GM11168 (cell line): ENCODE results near the gene NPHP4.

Source experiments
- in situ Hi-C: fragments of 300-500 bp; cut with MboI; formaldehyde crosslinking; loops from one replicate; pipeline ENCODE4 v1.12.0; 2022; ENCODE audit warnings: low sequenced_read_pairs; ENCODE audit not compliant: unreplicated experiment

NPHP4 gene

GRCh38 chr1:5826601-5827000 lies 165.6 kb downstream of the NPHP4 start:
- in situ Hi-C loops: no loop called here

GRCh38 chr1:5822726-5823125 lies 169.5 kb downstream of the NPHP4 start:
- in situ Hi-C loops: no loop called here

GRCh38 chr1:5822266-5822665 lies 170.0 kb downstream of the NPHP4 start:
- in situ Hi-C loops: no loop called here

GRCh38 chr1:5821540-5822176 lies 170.6 kb downstream of the NPHP4 start:
- in situ Hi-C loops: no loop called here

DNA sequence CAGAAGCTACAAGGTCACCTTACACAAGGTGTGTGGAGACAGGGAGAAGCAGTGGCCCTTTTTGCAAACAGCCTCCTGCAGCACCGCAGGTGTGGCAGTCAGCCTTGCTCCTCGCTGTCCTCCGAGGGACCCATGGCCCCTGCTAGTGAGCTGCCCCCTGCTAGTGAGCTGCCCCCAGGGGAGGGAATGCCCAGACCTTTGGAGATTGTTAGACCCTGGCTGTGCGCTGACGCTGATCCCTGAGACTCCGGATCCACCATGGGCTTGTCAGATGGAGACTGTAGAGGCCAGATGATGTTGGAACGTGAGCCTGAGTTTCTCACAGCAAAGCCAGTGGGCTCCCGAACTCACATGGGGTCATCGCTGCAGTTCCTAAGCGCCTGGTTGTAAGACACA lies 172.2 kb downstream of the NPHP4 start:
- in situ Hi-C loops: no loop called here

DNA sequence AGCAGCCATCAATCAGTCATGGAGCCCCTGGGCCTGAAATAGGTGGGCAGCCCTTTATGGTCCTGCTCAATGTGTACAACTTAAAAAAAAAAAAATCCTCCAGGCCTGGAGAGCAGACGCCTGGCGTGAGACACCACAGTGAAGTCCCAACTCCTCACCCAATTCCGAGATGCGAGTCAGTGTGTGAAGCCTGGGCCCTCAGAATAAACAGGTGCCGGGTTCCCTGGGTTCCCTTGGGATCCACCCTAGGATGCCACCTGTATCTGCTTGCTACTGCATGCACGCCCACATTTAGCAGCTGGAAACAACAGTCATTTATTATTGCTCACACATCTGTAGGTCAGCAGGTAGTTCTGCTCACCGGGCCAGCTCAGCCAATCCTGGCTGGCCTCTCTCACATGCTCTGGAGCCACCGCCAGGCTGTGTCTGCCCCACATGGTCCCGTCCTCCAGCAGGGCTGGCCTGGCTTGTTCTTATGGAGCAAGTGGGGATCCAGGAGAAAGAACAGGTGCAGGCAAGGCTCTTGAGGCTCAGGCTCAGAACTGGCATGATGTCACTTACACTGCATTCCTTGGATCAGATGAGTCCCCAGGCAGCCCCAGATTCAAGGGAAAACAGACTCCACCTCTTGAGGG lies 172.7 kb downstream of the NPHP4 start:
- in situ Hi-C loops: no loop called here

DNA sequence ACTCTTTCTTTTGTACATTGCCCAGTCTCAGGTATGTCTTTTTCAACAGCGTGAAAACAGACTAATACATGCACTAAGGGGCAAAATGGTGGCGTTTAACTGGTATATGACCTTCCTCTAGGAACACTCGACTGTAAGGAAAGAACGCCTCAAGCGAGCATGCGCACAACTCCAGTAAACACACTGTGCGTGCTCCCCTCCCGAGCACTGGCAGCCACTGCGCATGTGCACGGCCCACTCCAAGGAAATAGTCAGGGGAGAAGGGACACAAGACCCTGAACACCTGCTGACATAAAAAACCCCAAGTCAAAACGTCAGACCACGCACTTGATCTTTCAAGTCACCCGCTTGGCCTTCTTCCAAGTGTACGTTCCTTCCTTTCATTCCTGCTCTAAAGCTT lies 173.5 kb downstream of the NPHP4 start:
- in situ Hi-C loops: no loop called here

DNA sequence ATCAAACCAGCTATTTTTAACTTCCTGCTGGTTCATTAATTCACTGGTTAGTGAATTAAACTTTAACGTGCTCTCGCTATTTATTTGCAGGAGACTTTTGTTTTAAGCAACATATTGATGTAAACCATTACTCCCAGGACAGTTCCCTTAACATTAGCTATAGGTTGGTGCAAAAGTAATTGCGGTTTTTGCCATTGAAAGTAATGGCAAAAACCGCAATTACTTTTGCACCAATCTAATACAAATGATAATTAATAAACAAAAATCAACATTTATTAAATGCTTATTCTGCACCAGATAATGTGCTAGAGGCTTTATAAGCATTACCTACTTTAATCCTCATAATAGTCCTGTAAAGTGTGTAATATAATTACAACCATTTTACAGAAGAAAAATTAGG lies 176.5 kb downstream of the NPHP4 start:
- in situ Hi-C loops: no loop called here

GRCh38 chr1:5815211-5815610 lies 177.0 kb downstream of the NPHP4 start:
- in situ Hi-C loops: no loop called here

DNA sequence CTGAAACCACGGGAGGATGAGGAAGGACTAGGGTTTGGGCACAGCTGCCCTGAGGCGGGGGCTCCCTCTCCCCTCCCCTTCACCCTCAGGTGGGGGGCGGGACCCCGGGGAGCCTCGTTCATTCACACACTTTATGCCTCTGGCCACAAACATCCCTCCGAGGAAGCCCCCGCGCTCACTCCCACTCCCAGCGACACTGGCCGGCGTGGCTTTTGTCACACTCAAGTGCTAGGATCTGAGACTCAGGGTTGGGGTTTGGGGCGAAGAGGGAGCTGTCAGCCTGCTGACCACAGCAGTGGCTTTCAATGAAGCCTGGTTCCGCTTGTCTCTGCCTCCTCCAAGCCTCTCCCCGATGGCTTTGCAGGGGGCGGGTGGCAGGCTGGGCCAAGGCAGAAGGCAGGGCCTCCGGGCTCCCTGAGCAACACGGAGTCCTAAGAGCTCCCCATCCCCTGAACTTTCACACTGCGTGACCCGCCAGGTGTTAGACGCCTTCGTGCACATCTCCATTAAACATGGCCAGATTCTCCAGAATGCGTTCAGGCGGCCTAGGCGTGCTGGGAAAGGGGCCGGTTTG lies 178.1 kb downstream of the NPHP4 start:
- in situ Hi-C loops: no loop called here

DNA sequence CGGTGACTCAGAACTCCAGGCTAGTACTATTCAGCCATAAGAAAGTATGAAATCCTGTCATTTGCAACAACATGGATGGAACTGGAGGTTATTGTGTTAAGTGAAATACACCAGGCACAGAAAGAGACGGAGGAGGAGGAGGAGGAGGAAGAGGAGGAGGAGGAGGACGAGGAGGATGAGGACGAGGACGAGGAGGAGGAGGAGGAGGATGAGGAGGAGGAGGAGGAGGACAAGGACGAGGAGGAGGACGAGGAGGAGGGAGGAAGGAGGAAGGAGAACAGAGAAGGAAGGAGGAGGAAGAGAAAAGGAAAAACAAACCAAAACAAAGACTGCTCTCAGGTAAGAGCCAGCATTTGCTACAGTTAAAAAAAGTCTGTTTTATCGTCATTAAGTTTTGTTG lies 178.7 kb downstream of the NPHP4 start:
- in situ Hi-C loops: no loop called here
